ENCODE results near the gene GBP3. TPM values are rescaled to one million over a fixed set of nuclear protein-coding genes. Genes with fewer than 3 reads are reported as not detected.

Gene GBP3
- total and polyA plus RNA-seq, 2 experiments from 2014 or later: 0.09 TPM; not detected in 1

DNA sequence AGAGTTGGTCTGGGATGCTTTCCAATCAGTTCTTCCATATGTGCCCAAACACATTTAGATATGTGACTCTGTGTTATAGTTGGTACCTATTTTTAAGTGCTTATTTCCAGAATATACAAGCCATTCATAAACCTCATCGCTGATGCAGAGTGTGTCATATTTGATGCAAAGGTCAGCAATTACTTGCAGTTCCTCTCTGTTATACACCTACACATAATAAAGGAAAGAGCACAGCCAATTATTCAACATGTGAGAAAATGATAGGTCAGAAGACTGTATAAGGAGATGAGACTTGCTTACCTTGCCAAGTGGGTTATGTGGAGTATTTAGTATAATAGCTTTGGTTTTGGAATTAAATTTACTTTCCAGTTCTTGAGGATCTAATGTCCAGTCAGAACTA, 61.6 kb downstream of the GBP3 start:
- TF ChIP-seq, protein P1, sequence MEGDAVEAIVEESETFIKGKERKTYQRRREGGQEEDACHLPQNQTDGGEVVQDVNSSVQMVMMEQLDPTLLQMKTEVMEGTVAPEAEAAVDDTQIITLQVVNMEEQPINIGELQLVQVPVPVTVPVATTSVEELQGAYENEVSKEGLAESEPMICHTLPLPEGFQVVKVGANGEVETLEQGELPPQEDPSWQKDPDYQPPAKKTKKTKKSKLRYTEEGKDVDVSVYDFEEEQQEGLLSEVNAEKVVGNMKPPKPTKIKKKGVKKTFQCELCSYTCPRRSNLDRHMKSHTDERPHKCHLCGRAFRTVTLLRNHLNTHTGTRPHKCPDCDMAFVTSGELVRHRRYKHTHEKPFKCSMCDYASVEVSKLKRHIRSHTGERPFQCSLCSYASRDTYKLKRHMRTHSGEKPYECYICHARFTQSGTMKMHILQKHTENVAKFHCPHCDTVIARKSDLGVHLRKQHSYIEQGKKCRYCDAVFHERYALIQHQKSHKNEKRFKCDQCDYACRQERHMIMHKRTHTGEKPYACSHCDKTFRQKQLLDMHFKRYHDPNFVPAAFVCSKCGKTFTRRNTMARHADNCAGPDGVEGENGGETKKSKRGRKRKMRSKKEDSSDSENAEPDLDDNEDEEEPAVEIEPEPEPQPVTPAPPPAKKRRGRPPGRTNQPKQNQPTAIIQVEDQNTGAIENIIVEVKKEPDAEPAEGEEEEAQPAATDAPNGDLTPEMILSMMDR (IDR thresholded peaks at IDR 0.05; ENCODE audit: low read depth, low read length): no peak
- Histone ChIP-seq H3K4me3 (no peak overlapping the region), H3K27me3 (no peaks in the 10 kb centered on the region), H3K9me3 (ENCODE audit: low read depth) (no peaks in the 10 kb centered on the region), H3K4me1 (ENCODE audit: low read depth) (no peaks in the 10 kb centered on the region), H3K27ac (no peak overlapping the region), H3K36me3 (peaks cover 27% of the 10 kb centered on the region)
- no peak for DNase-seq (ENCODE audit: low read depth in 1 of 2, low spot score in 1 of 2)

Other genes with a start within 250 kb of the GBP3 start
- 30.8 and 32.6 TPM in 2 replicates for gene GTF2B, start 131.3 kb downstream of the GBP3 start, total RNA-seq
- 39.6 and 43.1 TPM in 2 replicates for gene GTF2B, start 131.3 kb downstream of the GBP3 start, polyA plus RNA-seq
- 15.1 and 18.6 TPM in 2 replicates for gene KYAT3, start 30.2 kb downstream of the GBP3 start, total RNA-seq
- gene KYAT3, start 30.2 kb downstream of the GBP3 start, polyA plus RNA-seq: 26.1 and 28.9 TPM in 2 replicates
- 17.7 and 21.8 TPM in 2 replicates for gene RBMXL1, start 30.2 kb downstream of the GBP3 start, total RNA-seq
- 14.1 and 21.1 TPM in 2 replicates for gene RBMXL1, start 30.2 kb downstream of the GBP3 start, polyA plus RNA-seq
- 1.8 and 2.7 TPM in 2 replicates for gene GBP1, start 42.3 kb upstream of the GBP3 start, total RNA-seq
- 1.6 and 2.4 TPM in 2 replicates for gene GBP1, start 42.3 kb upstream of the GBP3 start, polyA plus RNA-seq
- 1.1 and 2.4 TPM in 2 replicates for gene GBP2, start 103.2 kb upstream of the GBP3 start, total RNA-seq
- 0.83 and 1.7 TPM in 2 replicates for gene GBP2, start 103.2 kb upstream of the GBP3 start, polyA plus RNA-seq
- not detected in 2 replicates for gene GBP7, start 153.1 kb upstream of the GBP3 start, total RNA-seq
- gene GBP7, start 153.1 kb upstream of the GBP3 start, polyA plus RNA-seq: 0.49 and 0.71 TPM in 2 replicates
- gene GBP4, start 176.1 kb upstream of the GBP3 start, total RNA-seq: 1.4 and 5.5 TPM in 2 replicates
- gene GBP4, start 176.1 kb upstream of the GBP3 start, polyA plus RNA-seq: 1.0 and 2.6 TPM in 2 replicates
- gene GBP5, start 250.0 kb upstream of the GBP3 start, total RNA-seq: 0.14 and 0.24 TPM in 2 replicates
- 0.29 TPM in 1 of 2 replicates, not detected in the other for gene GBP5, start 250.0 kb upstream of the GBP3 start, polyA plus RNA-seq